Fibroblast of upper back skin (primary cell): ENCODE data around the gene GPRIN3.
"Not testable (repeated sequence)": the region's sequence is repeated elsewhere in the genome, so short reads cannot be mapped to it uniquely, and the experiment has no call there.

Experiments
- DNase-seq: peaks from one replicate; pipeline ENCODE4 v3.0.0-alpha.2; 2013

The GPRIN3 gene

GRCh38 chr4:89309154-89309553 lies 1.6 kb upstream of the GPRIN3 start:
- DNase-seq: not testable (repeated sequence)

- no peak for DNase-seq
Measured at GRCh38 chr4:89308161-89308500, 531 bp upstream of the GPRIN3 start.

GRCh38 chr4:89307178-89307445 lies 488 bp downstream of the GPRIN3 start:
- no peak for DNase-seq

GRCh38 chr4:89306486-89307177 lies 968 bp downstream of the GPRIN3 start:
- no peak for DNase-seq

- no peak for DNase-seq
Measured at GRCh38 chr4:89305712-89306437, 1.7 kb downstream of the GPRIN3 start.

- no peak for DNase-seq
Measured at GRCh38 chr4:89305028-89305427, 2.6 kb downstream of the GPRIN3 start.

- no peak for DNase-seq
Measured at GRCh38 chr4:89303814-89304388, 3.7 kb downstream of the GPRIN3 start.

- no peak for DNase-seq
Measured at GRCh38 chr4:89303177-89303576, 4.4 kb downstream of the GPRIN3 start.

GRCh38 chr4:89301902-89302301 lies 5.7 kb downstream of the GPRIN3 start:
- no peak for DNase-seq

- no peak for DNase-seq
Measured at GRCh38 chr4:89301003-89301402, 6.6 kb downstream of the GPRIN3 start.

- DNase-seq: no peak
Measured at GRCh38 chr4:89300499-89300898, 7.1 kb downstream of the GPRIN3 start.

GRCh38 chr4:89300060-89300459 lies 7.5 kb downstream of the GPRIN3 start:
- DNase-seq: no peak

GRCh38 chr4:89299153-89299791 lies 8.3 kb downstream of the GPRIN3 start:
- no peak for DNase-seq

GRCh38 chr4:89298788-89299152 lies 8.8 kb downstream of the GPRIN3 start:
- peak; percentile 45 for DNase-seq

GRCh38 chr4:89298155-89298554 lies 9.4 kb downstream of the GPRIN3 start:
- no peak for DNase-seq

GRCh38 chr4:89296896-89297295 lies 10.7 kb downstream of the GPRIN3 start:
- DNase-seq: no peak

GRCh38 chr4:89296399-89296798 lies 11.2 kb downstream of the GPRIN3 start:
- DNase-seq: no peak

GRCh38 chr4:89295415-89295927 lies 12.1 kb downstream of the GPRIN3 start:
- no peak for DNase-seq

GRCh38 chr4:89294573-89295269 lies 12.9 kb downstream of the GPRIN3 start:
- no peak for DNase-seq

GRCh38 chr4:89293299-89293698 lies 14.3 kb downstream of the GPRIN3 start:
- DNase-seq: no peak

- no peak for DNase-seq
Measured at GRCh38 chr4:89290727-89291516, 16.7 kb downstream of the GPRIN3 start.

GRCh38 chr4:89289312-89289711 lies 18.3 kb downstream of the GPRIN3 start:
- no peak for DNase-seq

- no peak for DNase-seq
Measured at GRCh38 chr4:89288430-89288829, 19.2 kb downstream of the GPRIN3 start.
